HepG2 (cell line): ENCODE results near the gene LHX3. TPM values are rescaled to one million over a fixed set of nuclear protein-coding genes. Genes with fewer than 3 reads are reported as not detected.
"Not testable (repeated sequence)": the region's sequence is repeated elsewhere in the genome, so short reads cannot be mapped to it uniquely, and the experiment has no call there.

Experiments used
- ATAC-seq: fragments of 200-7000 bp; cut with Tn5 transposase; 3 replicates; pipeline ENCODE4 v1.9.1; 2020; ENCODE audit warnings: mild to moderate bottlenecking, moderate library complexity
- BruUV-seq: library from RNA; stranded (reverse); fragments of 400-500 nt; replicated peaks from 2 replicates; lab custom pipeline; 2021; lab: Mats Ljungman, UMichigan
- CTCF ChIA-PET: fragments of 300-600 bp; formaldehyde crosslinking; extraction: SDS; loops from one replicate; lab custom pipeline; 2021; ENCODE audit warnings: low total read pairs, inconsistent platforms, low intra/inter-chr PET ratio; lab: Yijun Ruan, JAX
- POLR2A ChIA-PET: fragments of 350-600 bp; sonication (Branson Sonifier 250); formaldehyde crosslinking; loops from one replicate; lab custom pipeline; 2020; ENCODE audit warnings: antibody characterized with exemption, inconsistent platforms; lab: Yijun Ruan, JAX
- DNase-seq: peaks from one replicate; pipeline ENCODE4 v3.0.0-alpha.2; 2015; ENCODE audit warnings: low spot score
- FAIRE-seq: peaks from 3 replicates; lab custom pipeline; 2011; peaks lifted over from hg19 to GRCh38; lab: Jason Lieb, UNC
- H2AFZ ChIP-seq: one replicate; pipeline ENCODE4 v1.6.1; 2011; ENCODE audit warnings: low read length, inconsistent platforms
- H3K27ac ChIP-seq: fragments of 300-600 bp; 3 replicates; pipeline ENCODE4 v1.8.0; 2011; ENCODE audit warnings: mixed run types, mild to moderate bottlenecking, mixed read lengths, low read length, inconsistent platforms; ENCODE audit not compliant: insufficient read depth; ENCODE audit errors: extremely low read length
- H3K27me3 ChIP-seq, 2 experiments: fragments of 200-600 bp in 1 of 2; 2 replicates in 1 of 2; 3 replicates in 1 of 2; pipeline versions ENCODE4 v1.6.0 to v1.8.0; 2011; ENCODE audit warnings: low read length in 2 of 2, mild to moderate bottlenecking in 2 of 2, moderate library complexity in 2 of 2, inconsistent platforms in 1 of 2; ENCODE audit not compliant: insufficient read depth in 2 of 2, control insufficient read depth in 1 of 2
- H3K36me3 ChIP-seq, 2 experiments: fragments of 200-600 bp in 1 of 2; replicated peaks in 1 of 2; 2 replicates in 1 of 2; 3 replicates in 1 of 2; pipeline versions ENCODE4 v1.5.1 to v1.8.0; 2011; ENCODE audit warnings: low read length in 2 of 2, inconsistent platforms in 1 of 2; ENCODE audit not compliant: insufficient read depth in 2 of 2, control insufficient read depth in 1 of 2
- H3K4me1 ChIP-seq: 2 replicates; pipeline ENCODE4 v1.5.1; 2012; ENCODE audit warnings: low read length, inconsistent platforms; ENCODE audit not compliant: insufficient read depth
- H3K4me2 ChIP-seq: 2 replicates; pipeline ENCODE4 v1.6.0; 2011; ENCODE audit warnings: low read depth, low read length, inconsistent platforms
- H3K4me3 ChIP-seq, 3 experiments: fragments of 200-600 bp in 1 of 3; sonication (generic), shearing (Covaris generic) in 1 of 3; replicated peaks in 1 of 3; 2 replicates each; pipeline ENCODE4 v1.5.1; 2011 to 2016; ENCODE audit warnings: low read length in 3 of 3, inconsistent platforms in 2 of 3, low read depth in 2 of 3, mild to moderate bottlenecking in 2 of 3, control low read depth in 1 of 3, mixed read lengths in 1 of 3; ENCODE audit not compliant: insufficient read depth in 1 of 3
- H3K79me2 ChIP-seq: one replicate; pipeline ENCODE4 v1.6.1; 2011; ENCODE audit warnings: low read length, inconsistent platforms; ENCODE audit not compliant: insufficient read depth
- H3K9ac ChIP-seq: 2 replicates; pipeline ENCODE4 v1.6.0; 2011; ENCODE audit warnings: mild to moderate bottlenecking, low read depth, low read length, inconsistent platforms; ENCODE audit not compliant: insufficient read depth
- H3K9me3 ChIP-seq: 2 replicates; pipeline ENCODE4 v1.5.1; 2012; ENCODE audit warnings: mild to moderate bottlenecking, low read length
- H4K20me1 ChIP-seq: 2 replicates; pipeline ENCODE4 v1.6.0; 2011; ENCODE audit warnings: inconsistent platforms, mild to moderate bottlenecking, low read length, moderate library complexity; ENCODE audit not compliant: insufficient read depth
- AGO2 ChIP-seq: fragments of 200-400 bp; formaldehyde crosslinking; optimal IDR thresholded peaks from 2 replicates; pipeline ENCODE3; 2017; ENCODE audit warnings: mild to moderate bottlenecking, low read depth, low read length, moderate library complexity
- CHD2 ChIP-seq: IDR thresholded peaks from 2 replicates; pipeline ENCODE4 v1.6.1; 2011; ENCODE audit warnings: low read depth, low read length, improper control_type of control experiment
- CREB3 ChIP-seq: sonication (generic); formaldehyde crosslinking; IDR thresholded peaks from 2 replicates; pipeline ENCODE4 v1.5.0; 2020; ENCODE audit warnings: missing genetic modification reagents
- HNRNPL ChIP-seq: fragments of 200-400 bp; formaldehyde crosslinking; IDR thresholded peaks from 2 replicates; pipeline ENCODE4 v1.6.1; 2017; ENCODE audit warnings: mild to moderate bottlenecking, low read depth, low read length
- KMT2B ChIP-seq: IDR thresholded peaks from 2 replicates; pipeline ENCODE4 v1.6.1; 2016; ENCODE audit warnings: missing genetic modification reagents, missing compliant biosample characterization
- NRL ChIP-seq: sonication (generic); formaldehyde crosslinking; IDR thresholded peaks from 2 replicates; pipeline ENCODE4 v1.5.0; 2020; ENCODE audit warnings: missing genetic modification reagents, mild to moderate bottlenecking, moderate library complexity, borderline replicate concordance
- RBFOX2 ChIP-seq: fragments of 200-400 bp; formaldehyde crosslinking; IDR thresholded peaks from 2 replicates; pipeline ENCODE4 v1.6.1; 2017; ENCODE audit warnings: low read depth, mild to moderate bottlenecking, low read length
- TBP ChIP-seq: sonication (generic); formaldehyde crosslinking; IDR thresholded peaks from 2 replicates; pipeline ENCODE4 v1.5.0; 2020; ENCODE audit warnings: missing genetic modification reagents
- TSC22D2 ChIP-seq: sonication (generic); formaldehyde crosslinking; IDR thresholded peaks from 2 replicates; pipeline ENCODE4 v1.5.1; 2020; ENCODE audit warnings: missing genetic modification reagents, mild to moderate bottlenecking, borderline replicate concordance
- ZBTB10 ChIP-seq: sonication (generic); formaldehyde crosslinking; IDR thresholded peaks from 2 replicates; pipeline ENCODE4 v1.4.0; 2020; ENCODE audit warnings: missing genetic modification reagents, borderline replicate concordance
- ZNF468 ChIP-seq: sonication (generic); formaldehyde crosslinking; IDR thresholded peaks from 2 replicates; pipeline ENCODE4 v1.8.0; 2022; ENCODE audit warnings: mild to moderate bottlenecking, moderate library complexity, missing genetic modification reagents
- ZNF607 ChIP-seq: sonication (generic); formaldehyde crosslinking; IDR thresholded peaks from 2 replicates; pipeline ENCODE4 v1.5.1; 2020; ENCODE audit warnings: missing genetic modification reagents, mild to moderate bottlenecking, borderline replicate concordance
- WGBS: methylation state at CpG from one replicate; pipeline ENCODE4 v1.1.6; 2017; ENCODE audit warnings: low lambda C conversion rate; 5-methylcytosine and 5-hydroxymethylcytosine counted together
- in situ Hi-C: cut with HindIII; loops from 2 replicates; pipeline ENCODE4 v1.10.0; 2017; ENCODE audit warnings: low pct_unique_long_range_greater_than_20kb; ENCODE audit not compliant: extremely low pct_ligation_motif_present
- intact Hi-C: fragments of 100-400 bp; cut with micrococcal nuclease; formaldehyde crosslinking; loops from one replicate; pipeline ENCODE4 v1.10.0; 2022; ENCODE audit not compliant: unreplicated experiment
- polyA plus RNA-seq, 8 experiments: library from polyadenylated mRNA; depleted of rRNA in 3 of 8; stranded (reverse) in 7 of 8; unstranded in 1 of 8; fragments of >200 nt; fragmentation: Illumina TruSeq in 4 of 8; extraction: Trizol in 4 of 8; gene quantifications; 2 replicates each; pipeline versions ENCODE4 v1.2.1 to v1.2.3, GENCODE V29; 2011 to 2016; ENCODE audit warnings: low read depth in 4 of 8, missing spikeins in 1 of 8, mixed read lengths in 1 of 8; ENCODE audit not compliant: insufficient read depth in 1 of 8
- total RNA-seq, 5 experiments: library from RNA; depleted of rRNA; stranded (reverse); fragments of >200 nt; fragmentation: Illumina TruSeq; extraction: Trizol; gene quantifications; 2 replicates each; pipeline ENCODE4 v1.2.3, GENCODE V29; 2016; ENCODE audit warnings: low read depth in 1 of 5

The LHX3 gene
- total and polyA plus RNA-seq, 2 of the 13 experiments (the other 11 are each of a cell fraction or from before 2014, with no cell fraction given): not detected

GRCh38 chr9:136236471-136237410 lies 31.8 kb upstream of the LHX3 start:
- intact Hi-C loops, BruUV-seq, H3K4me3 ChIP-seq, H3K9ac ChIP-seq, CTCF ChIA-PET, ATAC-seq, H3K27me3 ChIP-seq, H3K27ac ChIP-seq, POLR2A ChIA-PET, H3K9me3 ChIP-seq, H3K4me2 ChIP-seq, H2AFZ ChIP-seq, DNase-seq, FAIRE-seq, in situ Hi-C loops: not testable (repeated sequence)
- Histone ChIP-seq H4K20me1 (peaks cover 70% of the 10 kb centered on the region), H3K4me1 (peaks cover 27% of the 10 kb centered on the region), H3K36me3 (peaks cover 22 to 54% of the 10 kb centered on the region in 2 experiments; a peak in 4 of 5 replicates), H3K79me2 (peaks cover 69% of the 10 kb centered on the region)
- 98% methylated on average over 23 of the region's 43 CpGs for WGBS
- peak; percentile 87 for TF ChIP-seq HNRNPL
- TF ChIP-seq RBFOX2: 0 out of 2 replicates have a peak, but pooled peaks have one; percentile 0
- peak; percentile 51 for TF ChIP-seq AGO2

DNA sequence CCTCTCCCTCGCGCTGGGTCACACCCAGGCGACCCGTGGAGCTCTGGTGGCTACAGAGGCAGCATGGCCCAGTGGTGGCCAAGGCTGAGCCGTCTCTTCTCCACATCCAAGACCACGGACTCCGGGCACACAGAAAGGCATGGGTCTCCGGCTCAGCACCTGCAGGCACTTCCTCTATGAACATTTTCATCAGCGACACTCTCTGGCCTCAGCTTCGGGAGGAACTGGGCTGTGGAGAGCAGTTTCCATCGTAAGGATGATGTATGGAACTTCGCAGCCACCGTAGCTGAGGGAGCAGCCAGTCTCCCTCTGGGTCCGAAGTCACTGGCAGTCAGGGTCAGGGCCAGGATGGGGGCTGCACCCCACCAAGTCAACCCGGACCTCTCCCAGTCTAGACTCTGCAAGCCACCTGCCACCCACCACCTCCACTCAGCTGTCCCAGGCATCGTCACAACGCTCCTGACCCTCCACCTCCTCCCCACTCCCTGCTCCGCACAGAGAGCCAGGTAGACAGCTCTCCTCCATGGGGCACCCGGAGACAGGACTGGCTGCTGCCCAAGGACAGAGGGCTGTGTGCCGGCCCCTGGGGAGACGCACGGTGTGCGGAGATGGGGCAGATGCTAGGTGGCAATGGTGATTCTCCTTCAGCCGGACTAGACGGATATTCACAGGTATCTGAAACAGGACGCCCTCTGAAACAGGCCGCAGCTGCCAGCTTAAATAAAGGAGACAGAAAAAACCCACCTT lies 31.0 kb upstream of the LHX3 start:
- H3K4me2 ChIP-seq: no peak overlapping the region
- ChIA-PET CTCF (no interaction called here), POLR2A (no interaction called here)
- 94% methylated on average over 18 of the region's 27 CpGs for WGBS
- H3K27ac ChIP-seq: no peak overlapping the region
- ATAC-seq: no peak
- no peak for FAIRE-seq
- H3K36me3 ChIP-seq: peaks cover 22 to 58% of the 10 kb centered on the region in 2 experiments; a peak in 4 of 5 replicates
- BruUV-seq: no TSS peak
- peaks cover 18% of the 10 kb centered on the region for H3K4me1 ChIP-seq
- DNase-seq: no peak
- in situ Hi-C loops: no loop called here
- no peak overlapping the region for H3K4me3 ChIP-seq
- intact Hi-C loops: no loop called here
- no peak overlapping the region for H2AFZ ChIP-seq
- H3K9me3 ChIP-seq: no peaks in the 10 kb centered on the region
- peaks cover 66% of the 10 kb centered on the region for H4K20me1 ChIP-seq
- H3K79me2 ChIP-seq: peaks cover 63% of the 10 kb centered on the region
- H3K27me3 ChIP-seq: no peaks in the 10 kb centered on the region
- no peak overlapping the region for H3K9ac ChIP-seq
- TF ChIP-seq ZBTB10 (CRISPR knock-in tag) (no peak), CREB3 (CRISPR knock-in tag) (no peak), NRL (CRISPR knock-in tag) (no peak), ZNF607 (CRISPR knock-in tag) (no peak), ZNF468 (CRISPR knock-in tag) (no peak), TSC22D2 (CRISPR knock-in tag) (no peak), KMT2B (CRISPR knock-in tag) (no peak), CHD2 (no peak), TBP (CRISPR knock-in tag) (no peak)
